Activated CD4-positive, alpha-beta T cell treated with anti-CD3 and anti-CD28 coated beads, Interleukin-10, Interleukin-2, amounts not matched to agents 100 ng/mL and 50 ng/mL, durations not matched to agents 16 hours and 8 hours (primary cell): ENCODE measurements around the gene DENND1A.
"Not testable (repeated sequence)": the region's sequence is repeated elsewhere in the genome, so short reads cannot be mapped to it uniquely, and the experiment has no call there.

Experiments
- DNase-seq: peaks from one replicate; pipeline ENCODE4 v3.0.0-alpha.2; 2020

Gene DENND1A

DNA sequence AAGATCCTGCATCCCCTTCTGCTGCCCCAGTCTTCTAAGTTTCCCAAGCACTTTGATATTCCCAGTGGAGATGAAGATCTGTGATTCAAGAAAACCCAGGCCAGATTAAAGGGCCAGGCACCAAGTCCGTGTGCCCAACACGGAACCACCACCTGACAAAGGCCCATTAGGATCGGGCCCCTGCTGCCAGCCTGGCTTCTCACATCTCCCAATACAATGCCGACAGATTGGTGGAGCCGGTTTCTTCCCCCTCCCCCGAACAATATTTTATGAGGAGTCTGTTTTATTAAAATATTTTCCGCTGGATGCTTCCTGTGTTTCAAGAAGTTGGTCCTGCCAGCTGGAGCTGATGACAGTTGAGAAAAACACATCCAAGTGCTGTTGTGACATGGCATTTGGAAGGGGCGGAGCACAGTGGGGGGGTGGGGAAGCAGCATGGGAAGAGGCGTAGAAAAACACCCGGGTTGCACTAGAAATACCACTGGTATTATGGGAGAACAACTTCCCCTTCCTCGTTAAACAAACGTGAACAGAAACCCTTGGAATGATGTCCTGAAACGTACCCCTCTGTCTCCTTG, 528.9 kb downstream of the DENND1A start:
- DNase-seq: no peak

DNA sequence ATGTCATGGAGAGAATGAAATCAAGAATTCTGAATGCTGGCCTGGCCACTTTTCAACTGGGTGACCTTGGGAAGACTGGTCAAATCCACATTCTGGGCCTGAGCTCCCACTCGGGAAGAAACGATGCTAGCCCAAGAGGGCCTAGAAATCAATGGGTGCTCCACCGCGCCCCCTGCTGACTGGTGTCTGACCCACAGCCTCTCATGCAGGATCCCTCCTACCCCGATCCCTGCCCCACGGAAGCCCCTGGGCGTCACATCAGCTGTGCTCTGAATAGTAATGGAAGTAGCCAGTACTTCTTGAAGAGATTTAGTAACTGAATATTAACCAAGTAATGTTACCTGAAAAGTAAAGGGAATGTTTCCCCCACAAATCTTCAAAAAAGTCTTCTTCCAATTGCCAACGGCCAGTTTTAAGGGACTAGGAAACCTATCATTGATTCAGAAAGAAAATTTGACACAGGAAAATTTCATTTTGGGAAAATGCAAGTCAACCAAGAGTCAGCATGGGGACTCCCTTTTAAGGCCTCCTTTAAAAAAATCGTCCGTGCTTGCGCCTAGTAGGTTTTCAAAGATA, 530.0 kb downstream of the DENND1A start:
- peak; percentile 11 for DNase-seq

DNA sequence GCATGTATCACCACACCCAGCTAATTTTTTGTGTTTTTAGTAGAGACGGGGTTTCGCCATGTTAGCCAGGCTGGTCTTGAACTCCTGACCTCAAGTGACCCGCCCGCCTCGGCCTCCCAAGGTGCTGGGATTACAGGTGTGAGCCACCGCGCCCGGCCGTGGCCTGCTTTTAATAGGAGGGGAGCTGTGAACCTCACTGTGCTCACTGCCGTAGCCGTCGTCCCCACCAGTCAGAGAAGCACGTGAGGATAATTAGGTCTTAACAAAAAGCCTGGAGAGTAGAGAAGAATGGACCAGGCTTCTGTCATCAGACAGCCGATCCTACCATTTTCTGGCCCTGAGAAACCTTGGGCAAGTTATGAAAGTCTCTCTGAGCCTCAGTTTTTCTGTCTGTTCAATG, 531.0 kb downstream of the DENND1A start:
- not testable (repeated sequence) for DNase-seq

DNA sequence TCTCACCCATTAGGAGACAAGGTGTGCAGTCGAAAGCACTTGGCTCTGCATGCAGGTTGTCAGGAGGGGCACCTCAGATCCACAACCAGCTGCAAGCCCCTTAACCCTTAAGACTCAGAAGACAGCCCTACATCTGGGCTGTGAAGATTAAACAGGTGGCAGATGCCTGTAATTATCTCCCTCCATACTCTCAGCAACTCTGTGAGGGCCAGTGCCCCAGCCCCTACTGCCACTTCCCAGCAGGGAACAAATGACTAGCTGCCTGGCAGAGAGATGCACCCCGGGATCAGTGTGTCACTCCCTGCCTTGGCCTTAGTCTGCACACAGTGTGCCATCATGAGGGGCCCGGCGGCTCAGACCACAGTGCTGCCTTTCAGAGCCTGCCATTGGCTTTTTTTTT, 532.0 kb downstream of the DENND1A start:
- no peak for DNase-seq

DNA sequence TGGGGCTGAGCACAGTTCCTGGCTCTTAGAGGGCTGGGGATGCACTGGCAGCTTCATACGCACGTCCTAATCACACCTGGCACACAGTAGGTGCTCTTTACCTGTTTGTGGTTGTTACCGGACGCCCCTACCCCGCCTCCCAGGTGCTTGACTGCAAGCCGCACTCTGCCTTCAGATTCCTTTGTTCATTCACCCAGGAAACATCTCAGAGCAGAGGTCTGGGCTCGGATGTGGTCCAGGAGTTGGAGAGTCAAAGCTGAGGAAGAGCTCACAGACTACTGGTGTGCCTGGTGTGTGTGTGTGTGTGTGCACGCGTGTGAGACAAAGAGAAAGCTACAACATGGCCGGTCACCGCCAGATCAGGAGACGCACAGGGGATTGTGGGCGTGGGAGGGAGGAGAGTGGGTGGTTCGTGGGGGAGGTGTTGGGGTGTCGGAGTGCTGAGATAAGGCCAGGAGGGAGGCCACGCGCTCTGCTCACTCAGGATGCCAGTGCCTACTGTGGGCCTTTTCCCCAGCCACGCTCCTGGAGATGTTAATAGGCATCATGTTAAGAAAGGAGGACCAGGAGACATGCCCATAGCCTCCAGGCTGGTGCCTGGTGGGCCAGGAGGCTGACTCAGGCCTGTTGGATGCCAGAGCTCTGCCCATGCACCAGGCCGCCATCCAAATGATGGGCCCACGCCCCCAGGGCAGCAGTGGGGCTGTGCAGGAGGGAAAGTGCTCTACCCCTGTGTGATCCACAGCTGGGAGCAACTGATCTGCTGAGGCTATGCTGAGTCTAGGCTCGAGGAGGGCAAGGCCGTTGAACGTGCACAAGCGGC, 534.0 kb downstream of the DENND1A start:
- DNase-seq: no peak

DNA sequence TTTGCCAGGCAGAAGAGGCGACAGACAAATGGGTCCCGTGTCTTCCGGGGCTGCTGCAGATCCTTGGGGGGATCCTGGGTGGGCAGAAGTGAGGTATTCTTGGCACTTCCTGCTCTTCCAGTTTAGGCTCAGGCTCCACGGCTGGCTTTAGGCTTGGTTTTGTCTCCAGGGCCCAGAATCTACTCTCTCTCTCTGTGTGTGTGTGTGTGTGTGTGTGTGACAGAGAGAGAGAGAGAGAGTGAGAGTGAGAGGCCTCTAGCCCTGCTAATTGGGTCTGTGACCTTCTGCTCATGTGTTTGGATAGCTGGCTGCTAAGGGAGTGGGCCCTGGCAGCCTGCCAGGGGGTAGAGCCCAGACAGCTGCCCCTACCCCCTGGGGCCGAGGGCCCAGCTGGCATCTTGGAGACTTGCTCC, 534.6 kb downstream of the DENND1A start:
- DNase-seq: no peak

DNA sequence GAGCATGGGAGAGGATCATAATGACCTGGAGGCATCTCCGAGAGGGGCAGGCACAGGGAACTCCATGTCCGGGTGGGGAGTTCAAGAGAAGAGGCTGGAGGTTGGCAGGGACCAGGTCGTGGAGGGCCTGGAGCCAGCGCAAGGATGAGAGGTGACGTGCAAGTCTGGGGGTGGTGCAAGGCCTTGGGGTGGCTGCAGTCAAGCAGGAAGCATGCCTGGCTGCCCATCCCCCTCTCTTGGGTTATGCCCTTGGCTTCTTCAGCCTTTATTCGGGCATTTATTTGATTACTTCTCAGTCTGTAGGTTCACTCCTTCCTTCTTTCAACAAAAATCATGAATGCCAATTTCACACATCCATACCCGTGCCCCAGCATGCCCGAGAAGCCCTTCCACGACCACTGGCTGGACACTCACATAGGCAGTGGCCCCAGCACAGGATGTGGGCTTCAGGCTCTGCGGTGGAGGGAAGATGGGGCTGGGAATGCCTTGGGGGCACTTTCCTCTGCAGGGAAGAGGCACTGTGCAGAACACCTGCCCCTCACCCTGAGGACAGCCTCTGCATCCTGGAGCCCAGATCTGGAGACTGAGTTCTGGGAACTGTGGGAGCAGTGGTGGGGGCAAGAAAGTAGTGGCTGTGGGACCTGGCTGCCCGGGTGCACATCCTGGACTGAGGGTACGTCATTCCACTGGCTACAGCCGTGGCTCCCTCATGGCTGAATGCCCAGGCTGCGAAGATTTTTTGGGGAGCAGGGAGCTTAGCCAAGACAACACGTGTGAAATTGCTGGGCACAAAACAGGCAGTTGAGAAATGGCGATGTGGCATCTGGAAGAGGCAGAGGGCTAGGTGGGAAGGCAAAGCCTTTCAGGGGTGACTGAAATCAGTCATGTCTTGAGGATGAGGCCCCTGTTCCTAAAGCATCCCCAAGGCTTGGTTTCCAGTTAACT, 535.4 kb downstream of the DENND1A start:
- DNase-seq: no peak

DNA sequence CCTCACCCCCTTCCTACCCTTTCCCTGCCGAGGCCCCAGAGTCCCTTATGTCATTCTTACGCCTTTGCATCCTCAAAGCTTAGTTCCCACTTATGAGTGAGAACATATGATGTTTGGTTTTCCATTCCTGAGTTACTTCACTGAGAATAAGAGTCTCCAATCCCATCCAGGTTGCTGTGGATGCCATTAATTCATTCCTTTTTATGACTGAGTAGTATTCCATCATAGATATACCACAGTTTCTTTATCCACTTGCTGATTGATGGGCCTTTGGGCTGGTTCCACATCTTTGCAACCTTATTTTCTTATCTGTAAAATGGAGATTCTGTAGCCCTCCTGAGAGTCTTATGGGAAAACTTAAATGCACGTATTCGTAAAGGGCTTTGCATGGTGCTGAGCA, 537.1 kb downstream of the DENND1A start:
- no peak for DNase-seq

DNA sequence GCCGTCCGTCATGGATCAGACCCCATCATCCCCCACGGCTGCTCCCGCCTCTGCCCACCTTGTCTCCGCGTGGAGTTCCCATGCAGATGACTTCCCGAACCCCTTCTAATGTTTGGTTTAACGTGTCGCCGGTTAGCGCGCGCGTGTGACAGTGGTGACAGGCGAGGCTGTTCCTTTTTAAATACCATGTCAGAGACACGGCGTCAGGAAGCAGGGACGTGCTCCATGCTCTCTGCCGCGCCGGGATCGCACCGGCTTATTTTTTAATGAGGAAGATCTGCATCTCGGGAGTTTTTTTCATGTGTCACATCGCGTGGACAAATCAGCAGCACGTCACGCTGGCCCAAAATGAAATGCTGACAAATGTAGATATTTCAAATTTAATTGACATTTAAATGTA, 538.0 kb downstream of the DENND1A start:
- no peak for DNase-seq

DNA sequence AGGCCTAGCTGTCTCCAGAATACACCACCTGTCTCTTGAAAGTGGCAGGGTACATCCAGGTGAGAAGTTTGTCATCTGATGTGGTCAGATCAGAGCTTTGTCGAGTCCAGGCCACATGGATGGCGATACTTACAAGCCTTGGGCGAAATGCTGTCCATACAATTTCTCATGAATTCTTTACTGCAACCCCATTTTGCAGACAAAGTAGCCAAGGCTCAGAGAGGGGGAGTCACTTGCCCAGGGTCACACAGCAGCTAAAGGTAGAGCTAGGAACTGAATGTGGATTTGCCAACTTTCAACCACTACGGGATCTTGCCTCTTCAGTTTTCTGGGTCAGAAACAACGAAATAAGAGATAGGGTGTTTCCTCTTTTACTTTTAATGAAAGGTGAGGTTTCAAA, 538.7 kb downstream of the DENND1A start:
- no peak for DNase-seq

DNA sequence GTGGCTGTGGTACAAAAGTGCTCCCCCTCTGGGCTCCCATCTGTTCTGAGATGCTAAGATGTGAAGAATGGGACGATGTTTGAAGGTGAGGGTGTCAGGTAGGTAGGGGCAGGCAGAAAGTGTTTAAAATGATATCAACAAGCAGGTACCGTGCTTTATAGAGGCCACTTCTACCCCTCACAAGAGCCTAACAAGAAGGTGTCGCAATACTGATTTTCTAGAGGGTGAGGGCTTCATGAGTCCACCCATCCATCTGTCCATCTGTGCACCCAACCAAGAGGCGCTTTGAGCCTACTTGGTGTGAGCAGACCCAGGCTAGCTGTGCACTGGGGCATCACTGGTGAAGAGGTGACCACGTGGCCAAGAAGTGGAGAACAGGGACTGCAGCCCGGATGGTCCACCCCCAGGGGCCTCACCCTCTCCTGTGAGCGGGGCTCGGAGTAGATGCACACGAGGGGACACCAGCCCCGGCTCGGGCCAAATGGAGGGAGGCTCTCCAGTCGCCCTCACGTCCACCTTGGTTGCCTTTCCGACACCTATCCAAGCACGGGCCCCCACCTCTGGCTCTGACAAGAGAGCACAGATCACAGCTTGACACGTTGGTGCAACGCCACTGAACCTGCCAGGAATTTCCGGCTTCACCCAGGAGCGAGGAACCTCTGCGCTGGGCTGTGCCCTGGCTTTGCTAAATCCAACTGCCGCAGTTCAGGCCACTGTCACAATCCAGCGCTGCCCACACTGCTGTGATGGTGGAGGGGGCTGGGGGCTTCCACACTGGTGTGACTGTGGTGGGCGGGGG, 539.4 kb downstream of the DENND1A start:
- no peak for DNase-seq

DNA sequence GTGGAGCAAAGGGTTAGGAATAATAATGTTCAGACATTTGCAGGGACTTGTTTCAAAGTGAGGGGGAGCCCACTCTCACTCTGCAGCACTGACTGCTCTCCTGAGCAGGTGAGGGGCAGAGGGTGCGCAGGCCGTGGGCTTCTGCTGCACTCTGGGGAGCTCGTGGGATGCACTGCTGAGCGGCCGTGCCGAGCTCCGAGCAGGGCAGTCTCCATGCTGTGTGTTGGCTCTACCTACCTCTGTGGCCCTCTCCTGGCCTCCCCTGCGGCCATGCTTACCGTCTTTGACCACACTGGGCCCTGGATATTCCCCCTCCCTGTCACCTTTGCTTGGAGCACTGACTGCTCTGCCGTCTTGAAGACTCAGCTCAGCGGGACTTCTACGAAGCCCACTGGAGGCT, 540.2 kb downstream of the DENND1A start:
- no peak for DNase-seq

DNA sequence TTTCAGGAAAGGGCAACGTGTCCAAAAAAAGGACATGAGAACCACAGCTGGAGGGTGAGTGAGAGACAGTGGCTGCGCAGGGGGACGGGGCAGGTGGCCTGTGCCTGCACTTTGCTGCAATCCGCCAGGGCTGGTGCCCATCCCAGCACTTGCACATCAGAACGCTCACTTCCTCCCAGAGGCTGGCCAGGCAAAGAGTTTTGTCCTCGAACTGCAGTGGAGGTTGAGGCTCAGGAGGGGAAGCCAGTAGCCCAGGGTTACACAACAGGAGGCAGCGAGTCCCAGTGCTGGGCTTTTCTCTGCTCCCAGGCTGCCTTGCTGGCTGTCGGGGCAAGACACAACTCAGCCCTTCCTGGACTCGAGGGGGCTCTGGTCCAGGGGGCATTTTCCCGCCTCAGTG, 540.9 kb downstream of the DENND1A start:
- no peak for DNase-seq

DNA sequence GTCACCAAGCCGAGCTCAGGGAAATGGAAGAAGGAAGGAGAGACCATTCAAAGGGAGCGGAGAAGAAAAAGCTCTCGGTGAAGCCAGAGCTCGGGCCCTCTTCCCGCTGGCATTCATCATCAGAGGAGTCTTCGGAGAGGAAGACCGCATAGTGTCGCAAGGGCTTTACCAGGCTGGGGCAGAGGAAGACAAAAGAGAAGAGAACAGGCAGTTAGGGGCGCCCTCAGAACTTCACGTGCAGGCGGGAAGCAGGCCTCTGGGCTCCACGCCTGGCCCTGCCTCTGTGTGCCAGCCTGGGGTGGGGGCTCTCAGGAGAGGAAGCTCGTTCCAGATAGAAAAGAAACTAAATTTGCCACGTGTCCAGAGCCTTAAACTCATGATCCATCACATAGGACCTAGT, 542.2 kb downstream of the DENND1A start:
- no peak for DNase-seq

DNA sequence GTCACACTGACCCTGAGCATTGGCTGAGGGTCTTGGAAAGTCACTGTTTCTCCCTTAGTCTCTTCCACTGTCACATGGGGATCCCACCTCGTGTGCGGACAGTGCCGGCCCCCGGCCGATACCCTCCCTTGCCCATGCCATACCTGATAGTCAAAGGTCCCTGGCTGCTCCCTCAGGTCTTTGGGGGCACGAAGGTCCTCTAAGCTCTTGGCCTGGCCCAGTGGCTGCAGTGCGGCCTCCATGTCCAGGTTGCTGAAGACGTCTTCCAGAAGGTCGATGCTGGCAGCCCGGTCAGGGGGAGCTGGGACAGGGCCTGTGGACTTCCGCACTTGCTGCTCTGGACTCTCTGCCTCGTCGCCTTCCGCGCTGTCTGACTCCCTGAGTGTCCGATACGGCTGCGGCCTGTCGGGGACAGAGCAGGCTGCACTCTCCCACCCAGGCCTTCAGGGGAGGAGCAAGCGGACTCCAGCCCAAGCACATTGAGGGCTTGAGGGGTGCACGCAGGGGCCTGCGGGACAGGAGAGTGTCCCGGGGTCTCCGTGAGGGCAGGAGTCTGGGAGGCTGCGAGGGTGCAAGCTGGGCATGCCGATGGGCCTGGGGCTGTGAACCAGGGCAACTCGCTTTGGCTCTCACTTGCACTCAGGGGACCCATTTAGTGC, 546.3 kb downstream of the DENND1A start:
- DNase-seq: no peak

DNA sequence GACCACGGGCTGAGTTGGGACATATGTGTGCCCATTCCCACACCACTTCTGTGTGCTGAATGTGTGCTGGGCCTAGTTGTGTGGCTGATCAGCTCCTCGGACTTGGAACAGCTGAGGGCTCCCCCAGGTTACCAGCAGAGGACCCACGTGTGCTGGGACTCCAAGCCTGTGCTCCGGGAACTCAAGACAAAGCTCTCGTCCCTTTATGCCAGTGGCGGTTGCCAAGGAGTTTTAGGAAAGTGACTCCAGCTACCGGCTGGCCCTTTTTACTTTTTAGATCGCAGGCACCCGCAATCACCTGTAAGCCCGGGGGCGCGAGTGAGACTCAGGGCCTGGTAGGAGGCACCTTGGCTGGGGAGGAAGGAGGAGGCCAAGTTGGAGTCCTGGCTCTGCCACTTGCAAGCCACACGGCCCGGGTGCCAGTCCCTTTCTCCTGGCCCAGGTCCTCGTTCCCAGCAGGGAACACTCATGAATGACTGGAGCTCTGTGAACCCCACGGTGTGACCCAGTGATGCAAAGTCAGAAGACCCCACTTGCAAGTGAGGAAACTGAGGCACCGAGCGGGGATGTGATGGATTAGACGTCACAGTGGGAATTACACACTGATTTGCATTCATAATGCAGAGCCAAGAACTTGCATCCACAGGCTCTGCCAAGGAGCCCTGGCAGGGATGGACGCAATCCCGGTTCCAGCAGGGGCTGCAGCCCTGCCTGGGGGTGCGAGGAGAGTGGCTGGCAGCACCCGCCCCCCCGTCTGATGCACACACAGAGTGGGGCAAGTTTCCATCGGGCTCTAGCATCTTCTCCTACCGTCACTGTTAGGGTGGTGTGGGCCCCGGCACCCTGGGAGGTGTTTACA, 547.0 kb downstream of the DENND1A start:
- DNase-seq: no peak

DNA sequence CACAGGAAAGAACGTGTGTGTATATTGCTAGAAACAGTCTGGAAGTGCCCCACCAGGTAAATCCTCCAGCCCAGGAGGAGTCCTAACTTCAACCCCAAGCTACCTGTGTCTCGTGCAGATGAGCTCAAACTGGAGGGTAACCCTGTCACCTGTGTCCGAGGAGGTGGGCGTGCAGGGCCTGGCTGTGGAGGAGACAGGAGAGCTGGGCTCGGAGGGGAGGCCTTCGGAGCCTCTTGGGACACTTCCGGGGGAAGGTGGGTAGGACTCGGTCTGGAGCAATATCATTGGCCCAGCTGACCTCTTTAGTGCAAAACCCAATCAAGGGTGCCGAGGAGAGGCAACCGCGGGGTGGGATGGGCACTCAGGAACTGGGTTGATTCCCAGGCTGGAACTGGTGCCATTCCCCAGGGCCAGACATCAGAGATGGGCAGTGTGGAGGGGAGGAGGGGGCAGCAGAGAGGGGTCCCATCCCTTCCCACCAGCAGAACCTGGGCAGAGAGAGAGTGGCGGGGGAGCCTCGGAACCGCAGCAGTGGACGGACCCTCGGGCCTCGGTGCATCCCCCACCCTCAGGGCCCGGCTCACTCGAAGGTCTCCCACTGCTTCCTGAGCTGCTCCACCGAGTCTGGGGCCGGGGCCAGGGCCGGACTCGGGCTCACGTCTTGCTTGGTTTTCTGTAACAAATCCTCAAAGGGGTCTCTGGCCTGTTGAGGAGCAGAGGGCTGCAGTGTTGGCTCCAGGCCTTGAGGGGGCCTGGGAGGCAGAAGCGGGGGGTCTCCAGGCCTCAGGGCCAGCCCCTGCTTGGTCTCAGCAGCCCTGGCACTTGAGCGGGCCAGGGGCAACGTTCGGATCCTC, 548.8 kb downstream of the DENND1A start:
- DNase-seq: no peak

DNA sequence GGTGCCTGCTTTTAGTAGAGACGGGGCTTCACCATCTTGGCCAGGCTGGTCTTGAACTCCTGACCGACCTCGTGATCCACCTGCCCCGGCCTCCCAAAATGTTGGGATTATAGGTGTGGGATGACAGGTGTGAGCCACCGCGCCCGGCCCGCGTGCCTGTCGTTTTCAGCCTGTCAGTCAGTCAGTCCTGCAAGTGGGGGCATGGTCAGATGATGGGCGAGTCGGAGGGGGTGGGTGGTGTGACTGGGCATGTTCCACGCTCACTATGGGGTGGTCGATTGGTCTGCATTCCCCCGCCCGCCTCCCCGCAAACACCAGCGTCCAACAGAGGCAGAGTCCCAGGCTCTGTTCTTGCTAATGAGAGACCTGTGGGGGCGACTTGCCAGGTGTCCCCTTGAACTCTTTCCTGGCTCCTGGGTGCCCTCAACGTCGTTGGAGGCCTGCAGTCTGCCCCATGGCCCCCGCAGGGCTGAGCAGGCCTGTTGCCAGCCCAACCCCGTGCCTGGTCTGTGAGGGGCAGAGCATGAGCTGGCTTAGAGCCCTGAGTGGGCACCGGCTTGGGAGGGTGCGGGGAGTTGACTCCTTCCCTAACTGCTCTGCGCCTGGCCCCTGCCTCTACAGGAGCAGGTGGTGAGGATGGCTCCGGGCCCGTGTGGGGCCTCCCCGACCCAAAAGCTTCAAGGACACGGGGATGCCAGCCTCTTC, 550.8 kb downstream of the DENND1A start:
- DNase-seq: no peak

DNA sequence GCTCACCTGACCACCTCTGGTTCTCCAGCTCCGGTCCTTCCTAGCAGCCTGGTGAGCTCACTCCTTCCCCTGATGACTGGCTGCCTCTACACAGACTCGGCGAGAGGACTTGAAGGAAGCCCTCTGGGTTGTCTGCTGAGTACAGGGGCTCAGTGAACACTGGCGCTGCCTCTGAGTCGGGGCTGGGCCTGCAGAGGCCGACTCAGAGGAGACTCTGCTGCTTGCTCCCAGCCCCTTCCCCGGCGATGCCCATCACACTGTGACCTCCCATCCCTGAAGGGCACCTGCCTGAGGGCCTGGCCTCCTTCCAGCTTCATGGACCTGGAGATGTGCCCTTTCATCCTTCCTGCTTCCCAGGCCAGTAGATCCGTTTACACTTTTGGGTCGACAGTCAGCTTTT, 551.9 kb downstream of the DENND1A start:
- no peak for DNase-seq
